GM21447 (cell line): ENCODE data around the gene OBSCN.

Source experiments
- ATAC-seq: cut with Tn5 transposase; IDR thresholded peaks from one replicate; pipeline ENCODE4 v1.9.1; 2021; ENCODE audit not compliant: unreplicated experiment

The OBSCN gene

GRCh38 chr1:228428412-228428811, 220.6 kb downstream of the OBSCN start:
- ATAC-seq = no peak
